Left cardiac atrium (tissue), 4 donors: ENCODE results near the gene VPS39. TPM values are rescaled to one million over a fixed set of nuclear protein-coding genes. Genes with fewer than 3 reads are reported as not detected.

Experiments used
- ATAC-seq, 2 donors: fragments of 200-7000 bp; cut with Tn5 transposase; one replicate each; pipeline ENCODE4 v1.9.1; 2020; ENCODE audit warnings: mild to moderate bottlenecking in 2 of 2, moderate library complexity in 2 of 2
- DNase-seq: peaks from one replicate; pipeline ENCODE4 v3.0.0-alpha.2; 2020
- intact Hi-C, 2 donors: fragments of 100-400 bp; cut with DNase I; formaldehyde crosslinking; loops; one replicate each; pipeline versions ENCODE4 v1.14.1 to v1.15.1; 2022 to 2023
- microRNA-seq, 2 donors: library from miRNA; unstranded; fragments of <30 nt; microRNA quantifications; one replicate each; pipeline ENCODE4 v1.2.0, GENCODE V29; 2020
- total RNA-seq, 2 donors: library from RNA; stranded (reverse); fragmentation: NEBNext Ultra II Directional; extraction: Animal tissue kit (Norgen Biotek cat#: 25700); gene quantifications; one replicate each; pipeline ENCODE4 v1.2.1, GENCODE V29; 2021
- donor health status: DM: no; HTN: yes; CAD: no.
- donor health status: DM: no; HTN: yes; CAD: no; lungs with severe emphysema.
- donor health status: DM: yes; HTN: yes; CAD: no.
- donor health status: Dilated cardiomyopathy.

Gene VPS39
- total RNA-seq, 2 donors from 2014 or later: 39.1 to 39.2 TPM

DNA sequence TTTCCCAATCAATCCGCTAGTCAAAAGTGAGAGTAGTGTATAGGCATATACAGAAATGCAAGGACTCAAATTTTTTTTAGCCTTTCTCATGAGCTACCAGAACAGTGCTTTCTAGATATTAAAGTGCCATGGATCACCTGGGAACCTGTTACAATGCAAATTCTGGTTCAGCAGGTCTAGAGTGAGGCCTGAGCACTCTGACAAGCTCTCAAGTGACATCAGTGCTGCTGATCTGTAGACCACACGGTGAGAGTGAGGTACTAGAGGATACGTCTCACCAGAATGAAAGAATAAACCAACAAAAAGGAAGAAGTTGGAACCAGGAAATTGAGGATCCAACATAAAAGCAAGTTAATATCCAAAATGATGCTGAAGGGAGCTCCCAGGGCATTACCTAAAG lies 97.7 kb downstream of the VPS39 start:
- intact Hi-C loops: no loop called here
- DNase-seq (no peak), ATAC-seq (no peak)

DNA sequence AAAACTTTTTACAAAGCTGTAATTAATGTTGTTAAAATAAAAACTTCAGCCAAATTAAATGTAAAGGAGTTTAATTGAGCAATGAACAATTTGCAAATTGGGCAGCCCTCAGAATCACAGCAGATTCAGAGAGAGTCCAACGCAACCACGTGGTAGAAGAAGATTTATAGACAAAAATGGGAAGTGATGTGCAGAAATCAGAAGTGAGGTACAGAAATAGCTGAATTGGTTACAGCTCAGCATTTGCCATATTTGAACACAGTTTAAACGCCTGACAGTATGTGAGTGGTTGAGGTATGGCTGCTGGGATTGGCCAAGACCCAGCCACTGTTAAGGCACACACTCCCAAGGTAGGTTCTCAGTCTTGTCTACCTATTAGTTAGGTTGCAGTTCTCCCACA lies 99.3 kb downstream of the VPS39 start:
- no peak for DNase-seq
- no peak for ATAC-seq
- intact Hi-C loops: no loop called here

Small RNA genes within 50 kb of the gene (microRNA-seq; reads per million reads assigned to microRNA genes)
- 22.3 to 23.6 reads per million in 2 donors for gene MIR627

Other genes starting within 250 kb of the VPS39 start
- gene EHD4, start 235.7 kb downstream of the VPS39 start, total RNA-seq: 10 to 100 TPM; 34.0 to 42.1 TPM
- under 1 TPM in 1 of 2 donors, not detected in 1; 0.16 TPM for gene PLA2G4E, start 187.3 kb downstream of the VPS39 start, total RNA-seq
- gene PLA2G4D, start 113.7 kb downstream of the VPS39 start, total RNA-seq: not detected
- 1 to 10 TPM in 1 of 2 donors, not detected in 1; 1.5 TPM for gene PLA2G4F, start 51.7 kb downstream of the VPS39 start, total RNA-seq
- 10 to 100 TPM; 15.2 to 18.0 TPM for gene GANC, start 64.9 kb upstream of the VPS39 start, total RNA-seq
- 10 to 100 TPM; 19.9 to 28.3 TPM for gene TMEM87A, start 65.1 kb upstream of the VPS39 start, total RNA-seq
- 10 to 100 TPM in 1 of 2 donors, 1 to 10 TPM in 1; 8.7 to 10.6 TPM for gene CAPN3, start 151.2 kb upstream of the VPS39 start, total RNA-seq